Neutrophil (primary cell): ENCODE measurements around the gene ADAM29.

Source experiments
- H3K27ac ChIP-seq: fragments of 200-600 bp; sonication (generic); 2 replicates; pipeline ENCODE4 v1.5.1; 2016; ENCODE audit warnings: mild to moderate bottlenecking, moderate library complexity
- H3K27me3 ChIP-seq: fragments of 200-600 bp; sonication (generic); 2 replicates; pipeline ENCODE4 v1.6.0; 2016; ENCODE audit warnings: mild to moderate bottlenecking
- H3K36me3 ChIP-seq: fragments of 200-600 bp; sonication (generic); 2 replicates; pipeline ENCODE4 v1.5.1; 2017
- H3K4me1 ChIP-seq, 2 experiments: fragments of 200-600 bp in 1 of 2; sonication (generic) in 1 of 2; 1 replicate in 1 of 2; 2 replicates in 1 of 2; pipeline versions ENCODE4 v1.5.1 to v1.6.1; 2013 to 2016; ENCODE audit warnings: low read depth in 1 of 2, low read length in 1 of 2, mild to moderate bottlenecking in 1 of 2, moderate library complexity in 1 of 2; ENCODE audit not compliant: control insufficient read depth in 1 of 2, insufficient read depth in 1 of 2
- H3K4me3 ChIP-seq, 2 experiments: fragments of 200-600 bp in 1 of 2; sonication (generic) in 1 of 2; 1 replicate in 1 of 2; 2 replicates in 1 of 2; pipeline ENCODE4 v1.5.1; 2013 to 2016; ENCODE audit warnings: low read depth in 1 of 2, low read length in 1 of 2, mild to moderate bottlenecking in 1 of 2, moderate library complexity in 1 of 2
- H3K9me3 ChIP-seq: fragments of 200-600 bp; sonication (generic); 2 replicates; pipeline ENCODE4 v1.5.1; 2016
- CTCF ChIP-seq: fragments of 200-600 bp; sonication (generic); IDR thresholded peaks from 2 replicates; pipeline ENCODE4 v1.5.1; 2016; ENCODE audit warnings: antibody characterized with exemption

ADAM29 gene

GRCh38 chr4:174929346-174929745, 11.2 kb downstream of the ADAM29 start:
- no peaks in the 10 kb centered on the region for H3K4me1 ChIP-seq
- H3K27ac ChIP-seq: no peak overlapping the region
- H3K9me3 ChIP-seq: no peaks in the 10 kb centered on the region
- TF ChIP-seq CTCF: no peak
- no peak overlapping the region for H3K4me3 ChIP-seq
- H3K27me3 ChIP-seq: no peaks in the 10 kb centered on the region
- no peaks in the 10 kb centered on the region for H3K36me3 ChIP-seq

DNA sequence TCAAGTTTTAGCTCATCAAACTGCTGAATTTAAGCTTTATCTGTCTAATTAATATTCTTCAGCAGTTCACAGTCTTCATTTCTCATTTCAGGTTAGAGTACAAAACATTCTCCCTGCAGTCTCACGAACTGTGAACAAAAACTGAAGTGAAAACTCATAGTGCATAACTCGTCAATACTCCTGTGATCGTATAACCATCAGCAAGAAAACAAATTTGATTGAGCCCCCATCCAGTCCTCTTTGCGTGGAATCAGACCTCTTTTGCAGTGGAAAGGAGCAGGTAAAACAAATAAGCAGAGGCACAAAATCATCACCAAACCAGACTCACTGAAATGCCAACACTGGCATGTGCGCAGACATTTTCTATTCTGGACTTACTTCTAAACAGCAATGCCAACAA, 12.7 kb downstream of the ADAM29 start:
- TF ChIP-seq CTCF: no peak
- Histone ChIP-seq H3K9me3 (no peaks in the 10 kb centered on the region), H3K27ac (no peak overlapping the region), H3K4me1 (no peaks in the 10 kb centered on the region), H3K36me3 (no peaks in the 10 kb centered on the region), H3K27me3 (no peaks in the 10 kb centered on the region), H3K4me3 (no peak overlapping the region)

GRCh38 chr4:174933083-174933482, 14.9 kb downstream of the ADAM29 start:
- no peaks in the 10 kb centered on the region for H3K36me3 ChIP-seq
- H3K27me3 ChIP-seq: no peaks in the 10 kb centered on the region
- TF ChIP-seq CTCF: no peak
- H3K9me3 ChIP-seq: no peaks in the 10 kb centered on the region
- no peaks in the 10 kb centered on the region for H3K4me1 ChIP-seq
- no peak overlapping the region for H3K4me3 ChIP-seq
- H3K27ac ChIP-seq: no peak overlapping the region

DNA sequence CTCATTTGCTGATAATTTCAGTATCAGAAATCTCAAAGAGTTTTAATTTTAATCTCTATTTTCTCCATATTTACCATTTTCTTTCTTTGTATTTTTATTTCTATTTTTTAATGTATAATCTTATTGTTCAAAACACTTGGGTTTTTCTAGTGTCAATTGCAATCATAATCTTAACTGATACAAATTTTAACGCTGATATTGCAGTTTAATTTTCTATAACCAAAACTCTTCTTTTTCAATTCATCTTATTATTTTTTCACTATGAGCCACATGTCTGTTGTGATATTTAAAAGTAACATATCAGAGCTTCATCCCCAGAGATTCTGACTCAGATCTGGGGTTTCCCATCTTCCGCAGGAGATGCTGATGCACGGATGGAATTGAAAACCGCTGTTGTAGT, 16.2 kb downstream of the ADAM29 start:
- TF ChIP-seq CTCF: no peak
- no peaks in the 10 kb centered on the region for H3K36me3 ChIP-seq
- H3K4me3 ChIP-seq: no peak overlapping the region
- H3K27me3 ChIP-seq: no peaks in the 10 kb centered on the region
- H3K4me1 ChIP-seq: no peaks in the 10 kb centered on the region
- H3K27ac ChIP-seq: no peak overlapping the region
- no peaks in the 10 kb centered on the region for H3K9me3 ChIP-seq

DNA sequence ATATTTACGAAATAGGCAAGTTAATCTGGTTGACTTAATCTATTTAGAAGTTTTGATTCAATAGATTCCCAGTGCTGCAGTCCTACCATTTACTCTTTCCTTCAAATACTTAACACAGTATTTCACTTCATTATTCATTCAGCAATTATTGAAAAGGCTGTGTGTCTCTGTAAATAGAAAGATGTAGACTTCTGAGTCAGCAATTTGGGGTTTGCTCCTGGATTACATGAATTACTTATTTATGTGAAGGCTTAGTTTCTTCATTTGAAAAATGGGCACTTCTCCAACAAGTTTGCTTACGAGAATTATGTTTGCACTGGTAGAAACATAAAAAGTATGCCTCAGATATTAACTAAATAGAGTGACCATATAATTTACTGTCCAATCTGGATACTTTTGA, 17.4 kb downstream of the ADAM29 start:
- no peaks in the 10 kb centered on the region for H3K4me1 ChIP-seq
- no peaks in the 10 kb centered on the region for H3K9me3 ChIP-seq
- no peak overlapping the region for H3K4me3 ChIP-seq
- no peak overlapping the region for H3K27ac ChIP-seq
- H3K27me3 ChIP-seq: no peaks in the 10 kb centered on the region
- TF ChIP-seq CTCF: no peak
- no peaks in the 10 kb centered on the region for H3K36me3 ChIP-seq

- H3K27me3 ChIP-seq: no peaks in the 10 kb centered on the region
- no peak overlapping the region for H3K27ac ChIP-seq
- no peak for TF ChIP-seq CTCF
- no peaks in the 10 kb centered on the region for H3K4me1 ChIP-seq
- no peaks in the 10 kb centered on the region for H3K36me3 ChIP-seq
- H3K9me3 ChIP-seq: no peaks in the 10 kb centered on the region
- H3K4me3 ChIP-seq: no peak overlapping the region
Measured at GRCh38 chr4:174940002-174940401, 21.8 kb downstream of the ADAM29 start.
